GM06990 (cell line): ENCODE results near the gene AHRR.

Source experiments
- DNase-seq: peaks from one replicate; pipeline ENCODE4 v3.0.0-alpha.2; 2011; ENCODE audit not compliant: insufficient read length; ENCODE audit errors: extremely low read depth
- H3K27me3 ChIP-seq: replicated peaks from 2 replicates; pipeline ENCODE4 v1.6.0; 2011; ENCODE audit warnings: low read length; ENCODE audit not compliant: control insufficient read depth, insufficient read depth
- H3K36me3 ChIP-seq: 2 replicates; pipeline ENCODE4 v1.5.1; 2011; ENCODE audit warnings: low read length; ENCODE audit not compliant: control insufficient read depth, insufficient read depth
- H3K4me3 ChIP-seq: replicated peaks from 2 replicates; pipeline ENCODE4 v1.5.1; 2011; ENCODE audit warnings: low read depth, mild to moderate bottlenecking, control low read depth, low read length
- TF ChIP-seq, protein P1 (sequence below): IDR thresholded peaks from 2 replicates; pipeline ENCODE4 v1.5.1; 2011; ENCODE audit warnings: low read length, control low read depth, mild to moderate bottlenecking, inconsistent platforms; ENCODE audit not compliant: insufficient read depth, poor library complexity, severe bottlenecking

AHRR gene

GRCh38 chr5:436641-436975 is 115.1 kb downstream of the AHRR start:
- TF ChIP-seq, protein P1, sequence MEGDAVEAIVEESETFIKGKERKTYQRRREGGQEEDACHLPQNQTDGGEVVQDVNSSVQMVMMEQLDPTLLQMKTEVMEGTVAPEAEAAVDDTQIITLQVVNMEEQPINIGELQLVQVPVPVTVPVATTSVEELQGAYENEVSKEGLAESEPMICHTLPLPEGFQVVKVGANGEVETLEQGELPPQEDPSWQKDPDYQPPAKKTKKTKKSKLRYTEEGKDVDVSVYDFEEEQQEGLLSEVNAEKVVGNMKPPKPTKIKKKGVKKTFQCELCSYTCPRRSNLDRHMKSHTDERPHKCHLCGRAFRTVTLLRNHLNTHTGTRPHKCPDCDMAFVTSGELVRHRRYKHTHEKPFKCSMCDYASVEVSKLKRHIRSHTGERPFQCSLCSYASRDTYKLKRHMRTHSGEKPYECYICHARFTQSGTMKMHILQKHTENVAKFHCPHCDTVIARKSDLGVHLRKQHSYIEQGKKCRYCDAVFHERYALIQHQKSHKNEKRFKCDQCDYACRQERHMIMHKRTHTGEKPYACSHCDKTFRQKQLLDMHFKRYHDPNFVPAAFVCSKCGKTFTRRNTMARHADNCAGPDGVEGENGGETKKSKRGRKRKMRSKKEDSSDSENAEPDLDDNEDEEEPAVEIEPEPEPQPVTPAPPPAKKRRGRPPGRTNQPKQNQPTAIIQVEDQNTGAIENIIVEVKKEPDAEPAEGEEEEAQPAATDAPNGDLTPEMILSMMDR: no peak
- Histone ChIP-seq H3K27me3 (no peaks in the 10 kb centered on the region), H3K4me3 (no peak overlapping the region), H3K36me3 (peaks cover 31% of the 10 kb centered on the region)
- DNase-seq: no peak

DNA sequence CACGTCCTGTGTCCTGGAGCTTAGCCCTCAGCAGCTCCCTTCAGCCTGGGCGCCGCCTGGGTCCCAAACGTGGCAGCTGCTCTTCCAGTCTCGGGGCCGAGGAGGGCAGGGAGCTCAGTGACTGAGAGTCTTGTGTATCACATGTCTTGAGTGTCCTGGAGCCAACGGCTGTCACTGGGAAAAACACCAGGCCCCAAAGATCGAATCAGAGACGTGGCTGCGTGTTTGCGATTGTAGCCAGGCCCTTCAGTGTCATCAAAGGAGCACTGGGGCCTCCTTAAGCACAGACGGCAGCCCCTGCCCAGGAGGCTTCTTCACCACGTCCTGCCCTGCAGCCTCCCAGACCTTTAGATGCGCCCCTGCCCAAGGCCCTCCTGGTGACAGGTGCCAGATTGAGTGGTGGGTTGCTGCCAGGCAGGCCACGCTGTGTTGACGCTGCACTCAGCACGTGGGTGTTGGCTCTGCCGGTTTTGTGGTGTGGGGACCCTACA is 115.8 kb downstream of the AHRR start:
- no peak overlapping the region for H3K4me3 ChIP-seq
- peaks cover 28% of the 10 kb centered on the region for H3K36me3 ChIP-seq
- H3K27me3 ChIP-seq: no peaks in the 10 kb centered on the region
- no peak for DNase-seq
- TF ChIP-seq, protein P1: no peak

- H3K4me3 ChIP-seq: no peak overlapping the region
- H3K36me3 ChIP-seq: peaks cover 22% of the 10 kb centered on the region
- DNase-seq: no peak
- TF ChIP-seq, protein P1: no peak
- H3K27me3 ChIP-seq: no peaks in the 10 kb centered on the region
Measured at GRCh38 chr5:438481-438981, 117.0 kb downstream of the AHRR start.

DNA sequence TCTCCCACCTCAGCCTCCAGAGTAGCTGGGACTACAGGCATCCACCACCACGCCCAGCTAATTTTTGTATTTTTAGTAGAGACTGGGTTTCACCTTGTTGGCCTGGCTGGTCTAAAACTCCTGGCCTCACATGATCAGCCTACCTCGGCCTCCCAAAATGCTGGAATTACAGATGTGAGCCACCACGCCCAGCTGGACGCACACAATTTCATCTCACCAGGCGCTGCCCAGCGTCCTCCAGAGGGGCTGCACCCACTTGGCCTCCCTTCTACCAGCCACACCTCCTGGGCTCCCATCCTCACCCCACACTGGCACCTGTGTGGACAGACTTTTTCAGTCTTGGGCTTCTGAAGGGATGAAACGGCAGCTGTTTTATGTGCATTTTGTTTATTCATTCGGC is 117.7 kb downstream of the AHRR start:
- DNase-seq: no peak
- Histone ChIP-seq H3K36me3 (peaks cover 16% of the 10 kb centered on the region), H3K27me3 (no peaks in the 10 kb centered on the region), H3K4me3 (no peak overlapping the region)
- TF ChIP-seq, protein P1: no peak

DNA sequence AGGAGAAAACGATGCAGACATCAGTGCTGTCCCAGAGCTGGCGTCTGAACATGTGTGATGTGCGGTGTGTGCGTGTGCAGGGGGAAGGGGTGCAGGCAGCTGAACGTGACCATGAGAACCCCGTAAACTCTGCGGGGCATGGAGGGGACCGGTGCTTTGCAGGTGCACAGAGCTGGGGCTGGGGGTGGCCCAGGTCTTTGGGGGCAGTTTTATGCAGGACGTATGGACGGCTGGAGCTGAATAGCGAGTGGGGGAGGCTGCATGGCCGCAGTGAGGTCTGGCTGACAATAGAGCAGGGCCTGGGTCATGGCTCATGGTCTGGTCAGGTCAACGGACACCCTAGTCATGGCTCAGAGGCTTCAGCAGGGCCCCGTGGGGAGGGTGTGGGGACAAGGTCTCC is 118.1 kb downstream of the AHRR start:
- Histone ChIP-seq H3K4me3 (no peak overlapping the region), H3K36me3 (peaks cover 11% of the 10 kb centered on the region), H3K27me3 (no peaks in the 10 kb centered on the region)
- TF ChIP-seq, protein P1: no peak
- DNase-seq: no peak
